Activated CD4-positive, alpha-beta T cell treated with anti-CD3 and anti-CD28 coated beads for 1 hour (primary cell): ENCODE measurements around the gene EDIL3.
"Not testable (repeated sequence)": the region's sequence is repeated elsewhere in the genome, so short reads cannot be mapped to it uniquely, and the experiment has no call there.

Experiments
- DNase-seq: peaks from one replicate; pipeline ENCODE4 v3.0.0-alpha.2; 2020

The EDIL3 gene

DNA sequence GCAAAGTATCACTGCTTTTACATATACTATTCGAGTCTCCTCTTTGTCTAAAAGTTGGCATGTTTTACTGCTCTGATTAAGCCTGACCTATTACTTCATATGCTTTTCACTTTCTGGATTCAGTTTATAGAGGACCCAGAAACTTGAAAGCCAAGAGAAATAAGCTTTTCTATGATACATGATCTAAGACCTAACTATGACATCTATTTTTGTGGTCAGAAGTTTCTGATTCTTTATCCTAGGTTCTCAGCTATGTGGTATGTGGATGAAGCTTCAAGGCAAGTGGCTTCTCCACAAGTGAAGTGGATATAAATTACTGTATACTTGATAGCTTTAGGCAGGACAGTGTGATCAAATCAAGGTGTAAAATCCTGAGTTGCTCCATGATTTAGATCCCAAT lies 6.3 kb downstream of the EDIL3 start:
- no peak for DNase-seq

DNA sequence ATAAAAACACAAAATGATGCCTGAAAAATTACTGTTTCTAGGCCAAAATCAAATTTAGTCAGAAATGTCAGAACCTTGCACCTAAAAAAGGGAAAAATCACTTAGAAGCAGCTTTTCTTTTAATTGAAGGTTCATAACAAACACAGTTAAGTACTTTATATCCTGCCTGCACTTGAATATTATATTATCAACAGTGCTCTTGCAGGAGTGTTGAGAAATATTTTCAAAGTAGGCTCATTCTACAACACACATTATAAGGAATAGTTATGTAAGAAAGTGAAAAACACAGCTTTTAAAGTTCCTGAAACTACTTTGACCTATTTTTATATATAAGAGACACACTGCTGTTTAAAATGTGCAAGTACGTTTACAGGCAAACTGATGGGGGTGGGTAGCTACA lies 8.3 kb downstream of the EDIL3 start:
- no peak for DNase-seq

DNA sequence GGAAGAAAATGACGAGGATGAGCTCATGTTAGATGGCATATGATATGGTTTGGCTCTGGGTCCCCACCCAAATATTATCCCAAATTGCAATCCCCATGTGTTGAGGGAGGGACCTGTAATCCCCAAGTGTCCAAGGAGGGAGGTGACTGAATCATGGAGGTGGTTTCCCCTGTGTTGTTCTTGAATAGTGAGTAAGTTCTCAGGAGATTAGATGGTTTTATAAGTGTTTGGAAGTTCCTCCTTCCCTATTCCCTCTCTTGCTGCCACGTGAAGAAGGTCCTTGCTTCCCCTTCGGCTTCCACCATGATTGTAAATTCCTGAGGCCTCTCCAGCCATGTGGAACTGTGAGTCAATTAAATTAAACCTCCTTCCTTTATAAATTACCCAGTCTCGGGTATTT lies 10.1 kb downstream of the EDIL3 start:
- DNase-seq: no peak

DNA sequence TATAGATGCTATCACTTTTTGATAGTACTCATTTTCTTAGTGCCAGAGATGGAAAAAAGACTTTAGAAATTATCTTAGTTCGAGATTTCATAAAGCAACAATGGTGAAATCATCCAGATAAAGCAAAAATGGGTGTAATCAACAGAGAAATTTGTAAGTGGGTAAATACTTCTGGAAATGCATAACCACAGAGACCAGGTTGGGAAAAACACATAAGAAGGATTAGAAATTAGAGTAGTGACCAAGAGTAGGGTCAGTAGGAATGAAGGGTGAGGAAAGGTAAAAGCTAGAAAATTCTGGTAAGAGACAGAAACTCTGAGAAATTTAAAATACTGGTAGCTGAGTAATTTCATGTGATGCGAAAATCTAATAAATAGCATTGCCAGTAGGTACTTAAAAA lies 11.2 kb downstream of the EDIL3 start:
- DNase-seq: no peak

DNA sequence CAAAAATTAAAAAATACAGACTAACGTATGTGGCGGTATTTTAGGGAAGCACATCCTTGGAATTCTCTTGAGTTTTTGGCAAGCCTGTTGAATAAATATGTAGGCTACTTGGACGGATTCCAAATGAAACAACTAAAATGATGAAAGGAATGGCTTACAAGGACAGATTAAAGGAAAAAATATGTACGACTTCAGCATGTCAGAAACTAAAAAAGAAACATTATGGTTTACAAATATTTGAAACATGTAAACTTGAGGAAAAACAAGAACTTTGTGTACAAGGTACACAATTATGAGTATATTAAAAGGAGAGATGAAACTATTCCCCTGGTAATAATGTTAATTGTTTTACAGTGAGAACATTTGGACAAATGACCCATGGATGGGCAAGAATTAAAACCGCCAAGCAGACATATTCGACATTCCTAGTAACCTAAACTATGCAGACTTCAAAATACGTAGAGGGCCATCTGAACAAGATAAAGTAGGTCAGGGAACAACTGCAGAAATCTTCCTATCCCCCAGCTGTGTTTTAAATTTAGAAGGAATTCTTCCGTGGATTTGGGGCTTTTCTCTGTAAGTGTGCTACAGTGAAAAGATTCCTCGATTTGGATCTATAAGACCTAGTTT lies 12.5 kb downstream of the EDIL3 start:
- DNase-seq: no peak

DNA sequence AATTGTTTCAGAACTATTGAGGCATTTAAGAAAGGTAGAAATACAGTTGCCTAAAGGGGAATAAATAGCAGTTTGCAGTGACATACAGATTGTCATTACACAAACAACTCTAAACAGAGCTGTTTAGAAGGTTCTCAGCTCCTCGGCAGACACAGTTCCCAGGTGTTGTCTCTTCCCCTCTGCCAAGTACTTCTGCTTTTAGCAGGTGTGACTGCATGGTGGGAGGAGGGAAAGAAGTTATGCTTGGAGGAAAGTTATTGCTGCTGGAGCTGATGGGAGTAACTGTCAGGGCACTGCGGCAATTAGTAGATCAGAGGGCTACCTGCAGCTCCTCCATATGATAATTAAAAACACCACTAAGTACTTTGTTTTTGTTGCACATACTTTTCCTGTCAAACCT lies 14.5 kb downstream of the EDIL3 start:
- DNase-seq: no peak

DNA sequence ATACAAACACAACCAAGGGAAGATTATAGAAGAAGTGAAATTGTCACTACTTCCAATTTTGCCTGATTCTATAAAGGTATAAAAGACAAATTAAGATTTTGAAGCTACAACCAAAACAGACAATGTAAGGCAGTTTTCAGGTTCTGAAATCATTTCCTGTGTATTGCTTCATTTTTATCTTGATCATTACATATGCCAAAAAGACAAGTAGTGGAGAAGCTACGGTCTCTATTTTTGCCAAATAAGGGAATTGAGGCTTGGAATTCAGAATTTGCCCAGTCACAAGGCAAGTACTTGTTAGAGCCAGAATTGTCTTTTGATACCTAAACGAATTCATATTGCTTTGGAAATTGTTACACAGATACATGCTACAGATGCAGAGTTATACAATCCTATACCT lies 20.6 kb downstream of the EDIL3 start:
- no peak for DNase-seq

DNA sequence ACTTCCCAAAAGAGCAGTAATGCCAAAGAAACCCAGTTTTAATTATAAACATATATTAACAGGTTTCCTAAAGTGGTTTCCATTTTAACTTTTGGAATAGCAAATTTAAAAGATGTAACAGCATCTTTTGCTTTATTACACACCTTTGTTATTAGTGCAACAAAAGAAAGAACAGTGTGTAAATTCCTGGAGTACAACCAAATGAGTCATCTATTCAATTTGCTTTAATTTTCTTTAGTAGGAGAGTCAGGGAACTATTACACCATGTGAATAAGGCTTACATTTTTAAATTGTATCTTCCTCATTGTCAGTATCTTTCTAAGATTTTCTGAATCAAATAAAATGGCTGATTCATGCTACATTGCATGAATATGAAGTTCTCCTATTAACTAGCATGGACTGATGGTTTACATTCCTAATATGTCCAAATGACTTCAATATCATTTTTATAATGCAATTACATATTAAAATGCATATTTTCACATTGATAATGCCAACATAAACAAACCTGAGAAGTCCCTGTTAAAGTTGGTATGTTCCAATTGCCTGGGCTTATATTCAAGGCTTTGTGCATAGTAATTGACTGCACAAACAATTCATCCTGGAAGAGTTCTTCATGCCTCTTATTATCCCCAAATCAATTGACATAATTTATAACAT lies 22.5 kb downstream of the EDIL3 start:
- DNase-seq: no peak

DNA sequence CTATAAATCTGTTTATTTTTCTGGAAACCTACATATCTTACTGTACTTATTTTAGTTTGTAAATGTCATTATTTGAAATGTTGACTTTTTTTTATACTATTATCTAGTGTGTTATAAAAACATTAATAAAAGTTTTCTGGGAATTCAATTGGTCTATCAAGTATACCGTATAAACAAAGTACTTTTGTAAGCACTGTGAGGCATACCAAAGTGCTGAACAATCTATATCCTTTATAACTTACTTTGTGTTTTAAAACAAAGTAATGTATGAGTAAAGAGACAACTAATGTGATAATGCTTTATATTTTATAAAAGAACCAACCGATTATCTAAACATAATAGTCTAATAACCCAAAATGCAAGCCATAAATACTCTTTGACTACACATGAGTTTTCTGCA lies 23.1 kb downstream of the EDIL3 start:
- no peak for DNase-seq

DNA sequence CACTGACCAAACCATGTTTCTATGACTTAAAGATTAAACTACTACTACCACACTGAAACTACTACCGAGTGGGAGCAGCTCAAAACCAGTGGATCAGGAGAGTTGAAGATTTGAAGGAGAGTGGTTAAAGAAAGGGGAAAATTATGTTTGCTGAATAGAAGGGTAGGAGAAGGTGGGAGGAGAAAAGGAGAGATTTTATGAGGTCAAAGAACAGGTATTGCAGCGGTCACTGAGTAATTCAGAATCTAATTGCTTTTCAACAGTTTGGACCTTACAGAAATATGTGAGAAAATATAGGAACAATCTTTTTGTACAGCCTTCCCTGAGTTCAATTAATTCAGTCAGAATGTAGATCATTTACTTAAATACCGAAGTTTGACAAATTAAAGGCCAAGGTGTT lies 24.6 kb downstream of the EDIL3 start:
- DNase-seq: no peak

DNA sequence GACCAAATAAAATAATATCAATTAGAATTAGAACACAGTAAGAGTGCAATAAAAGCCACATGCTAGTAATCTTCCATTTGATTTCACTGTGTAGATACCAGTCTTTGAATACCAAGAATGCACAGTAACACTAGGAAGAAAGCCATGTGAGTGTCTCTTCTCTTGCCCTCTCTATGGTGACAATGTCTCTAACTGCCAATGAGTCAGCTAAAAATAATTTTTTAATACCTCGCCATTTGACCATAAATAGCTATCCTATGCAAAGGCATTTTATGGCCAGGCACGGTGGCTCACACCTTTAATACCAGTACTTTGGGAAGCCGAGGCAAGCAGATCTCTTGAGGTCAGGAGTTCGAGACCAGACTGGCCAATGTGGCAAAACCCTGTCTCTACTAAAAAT lies 30.6 kb downstream of the EDIL3 start:
- DNase-seq: no peak

DNA sequence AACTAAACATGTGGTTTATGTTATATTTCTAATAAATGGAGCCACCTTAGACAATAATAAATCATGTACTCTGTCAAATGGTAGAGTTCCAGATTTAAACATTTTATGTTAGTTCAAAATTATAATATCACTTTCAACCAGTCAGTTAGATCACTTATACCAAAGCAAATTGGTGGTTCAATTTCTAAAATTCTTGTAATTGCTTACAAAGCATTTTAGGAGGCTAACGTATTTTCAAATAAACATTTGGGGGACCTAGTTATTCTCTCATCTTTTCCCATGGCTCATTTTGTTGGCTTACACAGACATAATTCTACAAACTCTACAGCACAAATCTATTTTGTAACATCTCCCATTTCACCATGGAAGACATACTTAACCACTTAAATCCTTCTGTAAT lies 39.9 kb downstream of the EDIL3 start:
- DNase-seq: no peak

DNA sequence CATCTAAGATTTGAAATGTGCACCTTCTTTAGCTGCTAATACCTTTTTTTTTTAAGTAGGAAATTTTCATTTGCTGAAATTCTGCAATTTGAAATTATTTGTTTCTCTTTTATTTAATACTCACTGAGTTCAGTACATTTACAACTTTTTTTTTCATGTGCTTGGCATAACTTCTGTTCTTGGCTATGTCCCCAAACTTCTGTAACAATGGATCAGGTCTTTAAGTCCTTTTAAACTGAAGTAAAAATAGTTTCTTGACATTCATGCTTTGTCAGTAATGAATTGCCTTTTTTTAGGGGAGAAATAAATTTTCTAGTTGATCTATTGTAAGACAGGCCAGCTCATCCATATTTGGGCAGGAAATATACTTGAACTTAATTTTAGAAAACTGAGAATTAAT lies 41.5 kb downstream of the EDIL3 start:
- DNase-seq: no peak

DNA sequence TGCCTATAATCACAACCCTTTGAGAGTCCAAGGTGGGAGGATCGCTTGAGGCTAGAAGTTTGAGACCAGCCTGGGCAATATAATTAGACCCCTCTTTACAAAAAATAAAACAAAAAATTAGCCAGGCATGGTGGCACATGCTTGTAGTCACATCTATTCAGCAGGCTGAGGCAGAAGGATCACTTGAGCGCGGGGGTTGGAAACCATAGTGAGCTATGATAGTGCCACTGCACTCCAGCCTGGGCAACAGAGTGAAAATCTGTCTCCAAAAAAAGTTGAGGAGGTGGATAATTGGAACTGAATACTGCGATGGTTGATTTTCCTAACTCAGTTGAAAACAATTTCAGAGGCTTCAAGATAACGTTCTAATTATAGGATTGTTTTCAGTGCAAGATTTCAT lies 52.6 kb downstream of the EDIL3 start:
- DNase-seq: no peak

DNA sequence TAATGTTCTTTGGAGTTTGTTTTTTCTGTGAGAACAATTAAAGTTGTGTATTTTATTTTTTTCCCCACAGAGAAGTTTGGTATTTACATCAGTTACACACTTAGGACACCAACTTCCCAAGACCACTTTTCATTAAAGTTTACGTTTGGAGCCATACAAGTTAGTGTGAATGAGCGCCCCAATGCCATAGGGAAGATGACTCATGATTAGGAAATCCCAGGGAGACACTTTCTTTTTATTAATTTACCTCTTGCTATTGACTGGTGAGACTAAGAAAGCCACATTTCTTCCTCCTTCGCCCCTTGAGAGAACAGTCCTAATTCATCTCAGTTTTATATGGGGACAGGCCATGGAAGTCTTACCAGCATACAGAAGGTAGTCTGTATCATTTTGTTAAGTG lies 57.1 kb downstream of the EDIL3 start:
- DNase-seq: no peak

DNA sequence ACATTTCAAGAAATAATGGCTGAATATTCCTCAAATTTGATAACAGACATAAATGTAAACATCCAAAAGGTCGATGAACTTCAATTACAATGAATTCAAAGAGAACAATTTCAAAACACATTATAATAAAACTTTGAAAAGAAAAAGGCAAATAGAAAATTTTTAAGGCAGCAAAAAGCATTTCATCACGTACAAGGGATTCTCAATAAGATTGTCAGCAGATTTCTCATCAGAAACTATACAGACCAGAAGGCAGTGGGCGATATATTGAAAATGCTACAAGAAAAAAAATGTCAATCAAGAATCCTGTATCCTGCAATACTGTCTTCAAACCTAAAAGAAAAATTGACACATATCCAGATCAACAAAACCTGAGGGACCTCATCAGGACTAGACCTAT lies 62.0 kb downstream of the EDIL3 start:
- no peak for DNase-seq

DNA sequence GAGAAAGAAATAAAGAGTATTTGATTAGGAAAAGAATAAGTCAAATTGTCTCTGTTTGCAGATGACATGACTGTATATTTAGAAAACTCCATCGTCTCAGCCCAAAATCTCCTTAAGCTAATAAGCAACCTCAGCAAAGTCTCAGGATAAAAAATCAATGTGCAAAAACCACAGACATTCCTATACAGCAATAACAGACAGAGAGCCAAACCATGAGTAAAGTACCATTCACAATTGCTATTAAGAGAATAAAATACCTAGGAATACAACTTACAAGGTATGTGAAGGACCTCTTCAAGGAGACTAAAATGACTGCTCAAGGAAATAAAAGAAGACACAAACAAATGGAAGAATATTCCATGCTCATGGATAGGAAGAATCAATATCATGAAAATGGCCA lies 66.9 kb downstream of the EDIL3 start:
- not testable (repeated sequence) for DNase-seq

DNA sequence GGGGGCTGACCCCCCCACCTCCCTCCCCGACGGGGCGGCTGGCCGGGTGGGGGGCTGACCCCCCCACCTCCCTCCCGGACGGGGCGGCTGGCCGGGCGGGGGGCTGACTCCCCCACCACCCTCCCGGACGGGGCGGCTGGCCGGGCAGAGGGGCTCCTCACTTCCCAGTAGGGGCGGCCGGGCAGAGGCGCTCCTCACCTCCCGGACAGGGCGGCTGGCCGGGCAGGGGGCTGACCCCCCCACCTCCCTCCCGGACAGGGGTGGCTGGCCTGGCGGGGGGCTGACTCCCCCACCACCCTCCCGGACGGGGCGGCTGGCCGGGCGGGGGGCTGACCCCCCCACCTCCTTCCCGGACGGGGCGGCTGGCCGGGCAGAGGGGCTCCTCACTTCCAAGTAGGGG lies 72.4 kb downstream of the EDIL3 start:
- not testable (repeated sequence) for DNase-seq

DNA sequence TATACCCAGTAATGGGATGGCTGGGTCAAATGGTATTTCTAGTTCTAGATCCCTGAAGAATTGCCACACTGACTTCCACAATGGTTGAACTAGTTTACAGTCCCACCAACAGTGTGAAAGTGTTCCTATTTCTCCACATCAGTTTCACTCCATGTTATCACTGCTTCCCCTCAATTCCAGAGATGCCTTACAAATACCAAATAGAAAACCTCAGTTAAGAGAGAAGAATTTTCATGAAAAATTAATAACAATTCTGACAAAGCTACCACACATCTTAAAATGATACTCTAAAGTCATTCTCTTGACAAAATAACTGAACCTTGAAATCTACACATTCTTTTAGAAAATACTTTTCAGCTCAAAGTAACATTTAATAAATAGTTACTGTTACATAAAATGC lies 74.8 kb downstream of the EDIL3 start:
- DNase-seq: not testable (repeated sequence)

DNA sequence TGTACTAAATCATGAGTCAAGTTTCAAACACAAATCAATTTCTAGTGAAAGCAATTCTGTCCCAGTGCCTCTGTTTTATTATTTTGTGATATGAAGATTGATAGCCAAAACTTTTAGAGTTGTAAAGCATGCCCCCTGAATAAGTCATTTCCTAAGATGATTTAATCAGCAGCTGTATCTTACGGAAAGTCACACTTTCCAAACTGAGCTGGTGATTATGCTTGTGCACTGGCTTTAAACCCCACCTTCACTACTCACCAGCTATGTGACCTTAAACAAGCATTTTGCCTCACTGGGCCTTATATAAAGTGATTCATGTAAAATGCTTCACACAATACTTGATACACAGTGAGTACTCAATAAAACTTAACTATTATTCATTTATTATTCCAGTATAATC lies 78.1 kb downstream of the EDIL3 start:
- no peak for DNase-seq

DNA sequence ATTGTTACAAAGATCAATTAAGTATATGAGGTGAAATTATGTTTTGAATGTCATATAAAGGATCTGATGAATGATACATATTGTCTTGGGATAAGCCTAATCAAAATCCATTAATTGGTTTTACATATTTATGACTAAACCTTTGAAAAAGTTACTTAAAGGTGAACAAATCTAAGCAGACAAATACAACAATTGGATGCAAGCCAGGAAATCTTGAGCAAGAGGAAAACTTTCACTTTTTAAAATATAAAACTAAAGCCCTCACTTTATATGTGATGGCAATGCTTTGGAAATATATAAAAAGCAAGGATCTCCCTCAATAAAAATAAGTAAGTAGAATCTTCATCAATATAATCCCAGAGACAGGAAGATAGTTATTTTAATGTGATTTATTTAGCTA lies 80.1 kb downstream of the EDIL3 start:
- DNase-seq: no peak

DNA sequence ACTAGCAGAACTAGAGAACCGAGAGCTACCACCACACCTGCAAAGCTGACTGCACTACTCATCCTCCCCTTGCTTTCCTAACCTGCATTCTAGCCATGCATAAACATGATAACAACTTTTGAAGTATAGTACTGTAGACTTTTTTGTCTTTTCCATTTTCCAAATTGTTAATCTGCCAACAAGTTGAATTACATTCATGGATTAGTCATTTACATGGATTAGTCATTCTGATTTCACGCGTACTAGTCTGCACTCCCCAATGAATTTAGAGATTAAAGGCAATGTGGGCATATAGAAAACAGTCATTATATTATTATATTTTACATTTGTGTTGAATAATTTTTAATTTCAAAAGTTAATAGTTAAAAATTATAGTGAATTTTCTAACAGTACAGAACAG lies 81.4 kb downstream of the EDIL3 start:
- DNase-seq: no peak

DNA sequence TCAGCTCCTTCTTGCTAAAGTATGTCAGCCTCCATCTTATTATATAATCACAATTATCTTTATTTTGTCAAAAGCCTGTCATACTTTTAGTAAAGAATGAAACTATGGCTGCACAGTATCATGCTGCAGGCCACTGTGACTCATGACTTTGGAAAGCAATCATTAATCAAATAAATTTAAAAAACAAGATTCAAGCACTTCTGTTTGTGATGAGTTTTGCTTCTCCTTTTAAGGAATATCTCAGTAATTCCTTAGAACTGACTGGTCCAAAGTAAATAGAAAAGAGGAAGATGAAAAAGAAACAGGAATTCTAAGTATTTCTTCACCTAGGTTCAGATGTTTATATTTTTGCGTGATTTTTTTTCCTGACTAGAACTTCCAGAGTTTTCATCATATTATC lies 83.1 kb downstream of the EDIL3 start:
- no peak for DNase-seq

DNA sequence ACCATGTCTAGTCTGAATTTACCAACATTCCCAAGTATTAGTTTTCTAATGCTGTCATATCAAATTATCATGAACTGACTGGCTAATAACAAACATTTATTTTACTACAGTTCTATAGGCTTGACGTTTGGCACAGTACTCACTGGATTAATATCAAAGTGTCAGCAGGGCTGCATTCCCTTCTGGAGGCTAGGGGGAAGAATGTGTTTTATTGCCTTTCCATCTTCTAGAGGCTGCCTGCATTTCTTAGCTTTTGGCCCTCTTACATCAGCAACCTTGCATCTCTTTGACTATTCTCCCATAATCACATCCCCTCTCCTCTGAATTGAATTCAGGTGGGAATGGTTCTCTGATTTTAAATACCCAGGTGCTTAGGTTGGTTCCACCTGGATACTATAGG lies 84.7 kb downstream of the EDIL3 start:
- no peak for DNase-seq

DNA sequence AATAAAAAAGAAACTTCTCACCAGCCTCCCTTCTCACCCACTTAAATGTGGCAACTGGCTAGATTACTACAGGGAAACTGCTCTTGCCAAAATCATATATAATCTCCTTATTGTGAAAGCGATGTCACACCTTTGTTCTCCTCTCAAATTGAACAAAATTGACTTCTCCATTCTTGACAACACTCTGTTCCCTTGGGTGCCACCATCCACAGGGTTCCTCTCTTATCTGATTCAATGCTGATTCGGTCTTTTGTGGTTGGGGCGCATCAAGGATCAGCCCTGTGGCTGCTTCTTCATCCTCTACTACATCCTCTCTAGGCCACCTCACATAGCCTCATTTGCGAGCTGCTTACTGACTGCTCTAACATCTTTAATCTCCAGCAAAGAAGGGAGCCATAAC lies 86.1 kb downstream of the EDIL3 start:
- no peak for DNase-seq
